Activated T-helper 17 cell treated with anti-CD3 and anti-CD28 coated beads, Interleukin-2, amount 50 U/mL, for 72 hours (primary cell): ENCODE results near the gene PTPRM. TPM values are rescaled to one million over a fixed set of nuclear protein-coding genes. Genes with fewer than 3 reads are reported as not detected.

Experiments used
- ATAC-seq: fragments of 150-1000 bp; cut with Tn5 transposase; replicated peaks from 2 replicates; pipeline ENCODE4 v1.10.0; 2021; ENCODE audit warnings: mild to moderate bottlenecking, moderate library complexity
- H3K27ac Mint-ChIP-seq: one replicate; pipeline ENCODE4 v1.8.0; 2022; ENCODE audit warnings: mixed read lengths
- H3K27me3 Mint-ChIP-seq: one replicate; pipeline ENCODE4 v1.8.0; 2022; ENCODE audit warnings: mixed read lengths
- H3K36me3 Mint-ChIP-seq: one replicate; pipeline ENCODE4 v1.8.0; 2022; ENCODE audit warnings: low read depth, mild to moderate bottlenecking, mixed read lengths
- H3K4me1 Mint-ChIP-seq: one replicate; pipeline ENCODE4 v1.8.0; 2022; ENCODE audit warnings: mixed read lengths
- H3K4me3 Mint-ChIP-seq: one replicate; pipeline ENCODE4 v1.8.0; 2022; ENCODE audit warnings: mild to moderate bottlenecking, mixed read lengths
- H3K9me3 Mint-ChIP-seq: one replicate; pipeline ENCODE4 v1.8.0; 2022; ENCODE audit warnings: mixed read lengths
- total RNA-seq, 2 donors: library from RNA; stranded (reverse); gene quantifications; one replicate each; pipeline ENCODE4 v1.2.3, GENCODE V29; 2022

PTPRM gene
- total RNA-seq, result 10 to 100 TPM in 1 of 2 donors, 1 to 10 TPM in 1; 7.5 to 24.5 TPM

DNA sequence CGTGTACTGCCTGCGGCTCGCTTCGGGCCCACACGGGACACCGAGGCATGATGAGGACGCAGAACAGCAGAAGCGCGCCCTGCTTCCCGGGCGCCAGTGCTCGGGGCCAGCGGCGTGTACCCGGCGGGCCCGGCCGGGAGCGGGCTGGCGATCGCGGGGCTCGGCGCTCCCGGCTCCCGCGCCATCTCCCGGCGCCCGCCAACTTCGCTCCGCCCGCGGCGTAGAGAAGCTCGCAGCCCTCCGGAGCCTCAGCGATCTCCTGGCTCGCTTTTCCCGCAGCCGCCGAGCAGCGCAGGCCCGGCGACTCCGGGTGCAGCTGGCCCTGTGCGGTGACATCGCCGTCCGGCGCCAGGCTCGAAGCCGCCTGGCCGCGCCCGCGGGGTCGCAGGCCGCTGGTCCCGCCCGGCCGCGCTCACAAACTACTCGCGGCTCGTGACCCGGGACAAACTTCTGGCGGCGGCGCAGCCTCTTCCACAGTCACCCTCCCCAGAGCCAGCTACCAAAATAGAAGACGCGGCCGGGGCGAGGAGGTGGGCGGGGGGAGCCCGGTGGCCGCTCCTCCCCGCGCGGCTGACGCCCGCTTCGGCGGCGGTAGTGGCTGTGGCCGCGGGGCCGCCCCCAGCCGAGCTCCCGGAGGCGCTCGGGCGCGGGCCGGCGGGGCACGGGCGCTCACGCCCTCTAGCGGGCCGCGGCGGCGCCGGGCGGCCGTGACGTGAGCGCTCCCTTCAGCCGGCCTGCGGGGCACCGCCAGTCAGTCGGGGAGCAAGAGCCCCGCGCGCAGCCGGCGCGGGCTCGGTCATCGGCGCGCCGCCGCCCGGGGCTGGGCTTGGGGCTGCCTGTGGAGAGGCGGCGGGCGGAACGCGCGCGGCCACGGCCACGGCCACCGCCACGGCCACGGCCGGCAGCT lies at the start of gene PTPRM:
Gene PTPRM, plus strand, starts transcription at position 750 of the 907 bp plus-strand sequence. CDS start 503 bp downstream, outside the sequence.
- peak; percentile 90 for ATAC-seq
- no peaks in the 10 kb centered on the region for H3K9me3 Mint-ChIP-seq
- peak within 1 kb of the TSS; percentile 18 for H3K4me3 Mint-ChIP-seq
- peaks cover 6% of the 10 kb centered on the region for H3K36me3 Mint-ChIP-seq
- H3K27ac Mint-ChIP-seq, result no peak within 1 kb of the TSS
- H3K4me1 Mint-ChIP-seq, result no peaks in the 10 kb centered on the region
- H3K27me3 Mint-ChIP-seq, result peaks cover 20% of the 10 kb centered on the region

- no peak overlapping the region for H3K27ac Mint-ChIP-seq
- no peak overlapping the region for H3K4me3 Mint-ChIP-seq
- no peaks in the 10 kb centered on the region for H3K36me3 Mint-ChIP-seq
- no peaks in the 10 kb centered on the region for H3K27me3 Mint-ChIP-seq
- no peaks in the 10 kb centered on the region for H3K4me1 Mint-ChIP-seq
- no peaks in the 10 kb centered on the region for H3K9me3 Mint-ChIP-seq
- ATAC-seq, result no peak
Observed at GRCh38 chr18:7517852-7518251, 49.3 kb upstream of the PTPRM start.

DNA sequence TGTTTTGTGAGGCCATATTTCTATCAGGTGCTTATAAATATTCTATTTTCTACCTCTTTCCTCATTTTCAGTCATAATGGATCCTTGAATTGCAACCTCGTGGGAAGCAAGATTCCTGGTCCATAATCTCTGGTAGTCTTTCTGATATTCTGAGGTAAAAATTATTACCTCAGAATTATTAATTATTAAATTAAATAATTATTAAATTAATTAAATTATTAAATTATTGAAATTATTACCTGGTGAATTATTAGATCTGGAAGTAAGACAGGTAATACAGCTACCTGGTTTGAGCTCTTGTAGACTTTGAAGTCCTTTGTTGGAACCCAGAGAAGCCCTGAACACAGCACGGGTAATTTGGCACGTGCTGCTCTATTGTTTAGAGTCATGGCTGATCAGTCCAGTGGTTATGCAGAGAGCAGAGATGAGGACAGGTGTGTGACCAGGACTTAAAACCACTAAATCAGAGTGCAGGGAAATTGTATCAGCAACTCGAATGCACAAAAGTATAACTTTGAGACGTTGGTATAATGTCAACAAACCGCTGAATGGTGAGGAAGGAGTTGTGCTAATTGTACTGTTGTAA lies 46.8 kb upstream of the PTPRM start:
- Mint-ChIP-seq H3K36me3 (no peaks in the 10 kb centered on the region), H3K4me1 (no peaks in the 10 kb centered on the region), H3K4me3 (no peak overlapping the region), H3K27ac (no peak overlapping the region), H3K9me3 (no peaks in the 10 kb centered on the region), H3K27me3 (no peaks in the 10 kb centered on the region)
- ATAC-seq, result no peak

DNA sequence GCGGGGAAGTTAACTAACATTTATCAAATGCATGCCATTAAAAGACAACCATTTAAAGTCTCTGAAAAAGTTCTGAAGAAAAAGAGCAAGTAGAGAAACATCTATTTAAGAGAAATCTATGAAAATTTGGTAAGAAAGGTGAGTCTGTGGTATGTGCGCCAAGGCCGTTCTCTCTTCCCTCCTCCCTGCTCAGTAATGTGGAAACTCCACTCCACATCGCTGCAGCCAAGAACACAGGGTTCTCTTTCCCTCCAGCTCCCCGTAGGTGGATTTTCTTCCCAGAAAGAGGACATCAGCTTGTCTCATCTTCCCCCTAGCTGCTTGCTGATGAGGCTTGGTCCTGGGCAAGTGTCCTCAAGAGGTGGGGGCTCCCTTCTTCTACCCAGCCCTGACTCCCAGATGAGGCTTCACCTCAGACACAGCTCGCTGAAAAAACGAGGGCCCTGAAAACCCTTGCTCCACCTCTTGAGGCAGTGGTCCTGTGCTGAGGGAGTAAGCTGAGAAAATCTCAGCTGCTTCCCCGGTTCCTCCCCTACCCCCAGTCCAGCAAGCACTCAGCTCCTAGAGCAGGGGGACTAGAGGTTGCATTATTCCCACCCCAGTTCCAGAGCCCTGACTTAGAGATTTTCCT lies 45.8 kb upstream of the PTPRM start:
- no peak overlapping the region for H3K27ac Mint-ChIP-seq
- H3K4me1 Mint-ChIP-seq, result no peaks in the 10 kb centered on the region
- no peak for ATAC-seq
- no peaks in the 10 kb centered on the region for H3K36me3 Mint-ChIP-seq
- H3K4me3 Mint-ChIP-seq, result no peak overlapping the region
- H3K27me3 Mint-ChIP-seq, result no peaks in the 10 kb centered on the region
- no peaks in the 10 kb centered on the region for H3K9me3 Mint-ChIP-seq

- no peak for ATAC-seq
- Mint-ChIP-seq H3K27ac (no peak overlapping the region), H3K27me3 (peaks cover 5% of the 10 kb centered on the region), H3K4me3 (no peak overlapping the region), H3K36me3 (no peaks in the 10 kb centered on the region), H3K9me3 (peaks cover 5% of the 10 kb centered on the region), H3K4me1 (no peaks in the 10 kb centered on the region)
Observed at GRCh38 chr18:7523772-7524171, 43.3 kb upstream of the PTPRM start.

DNA sequence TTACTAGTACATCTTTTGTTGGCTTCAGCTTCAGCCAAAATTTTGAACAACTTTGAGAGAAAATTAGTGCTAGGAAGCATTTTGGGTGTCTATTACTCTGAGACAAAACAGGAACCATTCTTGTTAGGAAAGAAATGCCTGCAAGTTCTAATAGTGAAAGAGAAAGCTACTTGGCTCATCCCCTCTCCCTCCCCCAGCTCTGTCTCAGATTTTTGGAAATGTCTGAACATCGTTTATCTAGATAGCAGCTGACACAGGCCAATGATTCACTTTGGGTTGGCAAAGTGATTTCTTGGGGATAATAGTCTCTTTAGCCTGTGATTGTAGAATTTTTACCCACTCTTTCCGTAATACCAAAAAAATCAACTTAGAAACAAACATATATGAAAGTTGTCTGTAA lies 42.3 kb upstream of the PTPRM start:
- ATAC-seq, result no peak
- Mint-ChIP-seq H3K27ac (no peak overlapping the region), H3K4me1 (no peaks in the 10 kb centered on the region), H3K36me3 (no peaks in the 10 kb centered on the region), H3K4me3 (no peak overlapping the region), H3K27me3 (peaks cover 5% of the 10 kb centered on the region), H3K9me3 (peaks cover 5% of the 10 kb centered on the region)

DNA sequence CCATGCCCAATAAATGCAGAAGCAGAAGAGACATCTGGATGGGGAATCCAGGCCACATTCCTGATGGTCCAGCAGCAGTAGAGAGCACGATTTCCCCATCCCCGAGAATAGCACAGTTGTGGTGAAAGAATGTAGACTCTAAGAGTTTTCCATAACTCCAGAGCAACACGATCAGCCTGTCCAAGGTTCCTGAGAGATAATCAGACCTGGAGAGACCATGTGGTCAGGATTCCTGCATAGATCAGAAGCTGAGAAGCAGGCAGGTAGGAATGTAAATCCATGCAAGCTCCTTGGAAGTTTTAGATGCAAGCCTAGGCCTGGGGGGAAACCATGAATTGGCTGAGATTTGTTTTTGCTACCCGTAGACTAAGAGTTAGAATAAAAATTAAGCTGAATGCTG lies 34.2 kb upstream of the PTPRM start:
- Mint-ChIP-seq H3K36me3 (no peaks in the 10 kb centered on the region), H3K4me3 (no peak overlapping the region), H3K4me1 (no peaks in the 10 kb centered on the region), H3K27ac (no peak overlapping the region), H3K27me3 (peaks cover 9% of the 10 kb centered on the region), H3K9me3 (peaks cover 9% of the 10 kb centered on the region)
- no peak for ATAC-seq

DNA sequence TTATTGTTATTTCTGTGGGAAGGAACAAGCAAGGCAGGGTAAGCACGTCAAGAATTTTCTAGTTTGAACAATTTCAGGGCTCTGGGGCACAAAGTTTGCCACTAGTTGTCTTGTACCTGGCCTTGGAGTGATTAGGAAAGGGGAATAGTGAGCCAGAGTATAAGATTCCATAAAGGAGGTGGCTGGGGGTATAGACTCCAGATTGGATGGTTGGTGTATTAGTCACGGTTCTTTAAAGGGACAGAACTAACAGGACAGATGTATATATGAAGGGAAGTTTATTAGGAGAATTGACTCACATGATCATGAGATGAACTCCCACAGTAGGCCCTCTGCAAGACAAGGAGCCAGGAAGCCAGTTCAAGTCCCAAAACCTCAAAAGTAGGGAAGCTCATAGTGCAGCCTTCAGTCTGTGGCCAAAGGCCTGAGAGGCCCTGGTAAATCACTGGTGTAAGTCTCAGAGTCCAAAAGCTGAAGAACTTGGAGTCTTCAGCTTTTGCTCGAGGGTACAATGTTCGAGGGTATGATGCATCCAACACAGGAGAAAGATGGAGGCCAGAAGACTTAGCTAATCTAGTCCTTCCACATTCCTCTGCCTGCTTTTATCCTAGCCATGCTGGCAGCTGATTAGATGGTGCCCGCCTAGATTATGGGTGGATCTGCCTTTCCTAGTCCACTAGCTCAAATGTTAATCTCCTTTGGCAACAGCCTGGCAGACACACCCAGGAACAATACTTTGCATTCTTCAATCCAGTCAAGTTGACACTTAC lies 31.5 kb upstream of the PTPRM start:
- Mint-ChIP-seq H3K9me3 (peaks cover 4% of the 10 kb centered on the region), H3K27me3 (peaks cover 5% of the 10 kb centered on the region), H3K36me3 (no peaks in the 10 kb centered on the region), H3K4me3 (no peak overlapping the region), H3K27ac (no peak overlapping the region), H3K4me1 (no peaks in the 10 kb centered on the region)
- ATAC-seq, result no peak

GRCh38 chr18:7537145-7537544 lies 30.0 kb upstream of the PTPRM start:
- no peak for ATAC-seq
- no peak overlapping the region for H3K4me3 Mint-ChIP-seq
- no peaks in the 10 kb centered on the region for H3K4me1 Mint-ChIP-seq
- H3K27me3 Mint-ChIP-seq, result peaks cover 5% of the 10 kb centered on the region
- no peaks in the 10 kb centered on the region for H3K36me3 Mint-ChIP-seq
- H3K9me3 Mint-ChIP-seq, result peaks cover 4% of the 10 kb centered on the region
- H3K27ac Mint-ChIP-seq, result no peak overlapping the region

- Mint-ChIP-seq H3K4me3 (no peak overlapping the region), H3K4me1 (no peaks in the 10 kb centered on the region), H3K27me3 (no peaks in the 10 kb centered on the region), H3K9me3 (no peaks in the 10 kb centered on the region), H3K36me3 (no peaks in the 10 kb centered on the region), H3K27ac (no peak overlapping the region)
- ATAC-seq, result no peak
Observed at GRCh38 chr18:7541835-7542234, 25.3 kb upstream of the PTPRM start.

- H3K4me1 Mint-ChIP-seq, result no peaks in the 10 kb centered on the region
- no peak overlapping the region for H3K27ac Mint-ChIP-seq
Observed at GRCh38 chr18:7544686-7545085, 22.4 kb upstream of the PTPRM start.

GRCh38 chr18:7545734-7546133 lies 21.4 kb upstream of the PTPRM start:
- Mint-ChIP-seq H3K4me1 (no peaks in the 10 kb centered on the region), H3K36me3 (no peaks in the 10 kb centered on the region), H3K4me3 (no peak overlapping the region), H3K9me3 (no peaks in the 10 kb centered on the region), H3K27ac (no peak overlapping the region), H3K27me3 (no peaks in the 10 kb centered on the region)
- no peak for ATAC-seq

More at GRCh38 chr18:7544686-7545085, 22.4 kb upstream of the PTPRM start:
- H3K4me3 Mint-ChIP-seq, result no peak overlapping the region
- H3K9me3 Mint-ChIP-seq, result no peaks in the 10 kb centered on the region
- no peaks in the 10 kb centered on the region for H3K27me3 Mint-ChIP-seq
- ATAC-seq, result no peak
- H3K36me3 Mint-ChIP-seq, result no peaks in the 10 kb centered on the region

- Mint-ChIP-seq H3K36me3 (no peaks in the 10 kb centered on the region), H3K4me1 (no peaks in the 10 kb centered on the region), H3K27ac (no peak overlapping the region), H3K4me3 (no peak overlapping the region), H3K9me3 (no peaks in the 10 kb centered on the region), H3K27me3 (no peaks in the 10 kb centered on the region)
- no peak for ATAC-seq
Observed at GRCh38 chr18:7548221-7548620, 18.9 kb upstream of the PTPRM start.

- no peak for ATAC-seq
- Mint-ChIP-seq H3K9me3 (no peaks in the 10 kb centered on the region), H3K27me3 (no peaks in the 10 kb centered on the region), H3K4me3 (no peak overlapping the region), H3K4me1 (no peaks in the 10 kb centered on the region), H3K27ac (no peak overlapping the region), H3K36me3 (no peaks in the 10 kb centered on the region)
Observed at GRCh38 chr18:7548721-7549120, 18.4 kb upstream of the PTPRM start.
